Osteoblast (primary cell): ENCODE measurements around the gene USP21. TPM values are rescaled to one million over a fixed set of nuclear protein-coding genes. Genes with fewer than 3 reads are reported as not detected.

Experiments used
- DNase-seq: peaks from one replicate; pipeline ENCODE4 v3.0.0; 2011; ENCODE audit warnings: low spot score, mixed read lengths; ENCODE audit not compliant: insufficient read length; ENCODE audit errors: missing footprints
- H2AFZ ChIP-seq: 2 replicates; pipeline ENCODE4 v1.6.0; 2011; ENCODE audit warnings: mild to moderate bottlenecking, low read length
- H3K27ac ChIP-seq: 2 replicates; pipeline ENCODE4 v1.5.1; 2011; ENCODE audit warnings: mild to moderate bottlenecking, low read depth, low read length, moderate library complexity
- H3K27me3 ChIP-seq: 2 replicates; pipeline ENCODE4 v1.6.0; 2012; ENCODE audit warnings: mild to moderate bottlenecking, control low read depth, inconsistent platforms, low read length, moderate library complexity; ENCODE audit not compliant: insufficient read depth
- H3K36me3 ChIP-seq: 2 replicates; pipeline ENCODE4 v1.5.1; 2011; ENCODE audit warnings: mild to moderate bottlenecking, low read length, control low read depth, moderate library complexity; ENCODE audit not compliant: insufficient read depth
- H3K4me1 ChIP-seq: 2 replicates; pipeline ENCODE4 v1.5.1; 2011; ENCODE audit warnings: mild to moderate bottlenecking, low read length, control low read depth, moderate library complexity; ENCODE audit not compliant: insufficient read depth
- H3K4me2 ChIP-seq: 2 replicates; pipeline ENCODE4 v1.6.0; 2011; ENCODE audit warnings: mild to moderate bottlenecking, low read length; ENCODE audit not compliant: insufficient read depth
- H3K4me3 ChIP-seq: fragments of 200-600 bp; sonication (generic); 3 replicates; pipeline ENCODE4 v1.5.1; 2012; ENCODE audit warnings: mild to moderate bottlenecking, low read length, inconsistent platforms; ENCODE audit not compliant: insufficient read depth
- H3K79me2 ChIP-seq: 2 replicates; pipeline ENCODE4 v1.6.0; 2012; ENCODE audit warnings: mild to moderate bottlenecking, low read length, control low read depth, inconsistent platforms; ENCODE audit not compliant: insufficient read depth
- H3K9me3 ChIP-seq: 2 replicates; pipeline ENCODE4 v1.5.1; 2011; ENCODE audit warnings: low read depth, low read length, control low read depth
- H4K20me1 ChIP-seq: 2 replicates; pipeline ENCODE4 v1.6.0; 2012; ENCODE audit warnings: mild to moderate bottlenecking, low read length, control low read depth; ENCODE audit not compliant: insufficient read depth
- total RNA-seq: library from RNA; depleted of rRNA; stranded (reverse); fragments of >200 nt; gene quantifications from 2 replicates; pipeline ENCODE4 v1.2.3, GENCODE V29; 2012
- TF ChIP-seq, protein P1 (sequence below): IDR thresholded peaks from 2 replicates; pipeline ENCODE4 v1.5.1; 2011; ENCODE audit warnings: mild to moderate bottlenecking, low read depth, low read length, moderate library complexity; ENCODE audit errors: extremely low read depth

The USP21 gene, protein sequence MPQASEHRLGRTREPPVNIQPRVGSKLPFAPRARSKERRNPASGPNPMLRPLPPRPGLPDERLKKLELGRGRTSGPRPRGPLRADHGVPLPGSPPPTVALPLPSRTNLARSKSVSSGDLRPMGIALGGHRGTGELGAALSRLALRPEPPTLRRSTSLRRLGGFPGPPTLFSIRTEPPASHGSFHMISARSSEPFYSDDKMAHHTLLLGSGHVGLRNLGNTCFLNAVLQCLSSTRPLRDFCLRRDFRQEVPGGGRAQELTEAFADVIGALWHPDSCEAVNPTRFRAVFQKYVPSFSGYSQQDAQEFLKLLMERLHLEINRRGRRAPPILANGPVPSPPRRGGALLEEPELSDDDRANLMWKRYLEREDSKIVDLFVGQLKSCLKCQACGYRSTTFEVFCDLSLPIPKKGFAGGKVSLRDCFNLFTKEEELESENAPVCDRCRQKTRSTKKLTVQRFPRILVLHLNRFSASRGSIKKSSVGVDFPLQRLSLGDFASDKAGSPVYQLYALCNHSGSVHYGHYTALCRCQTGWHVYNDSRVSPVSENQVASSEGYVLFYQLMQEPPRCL
- 8.0 and 9.1 TPM in 2 replicates for total RNA-seq

DNA sequence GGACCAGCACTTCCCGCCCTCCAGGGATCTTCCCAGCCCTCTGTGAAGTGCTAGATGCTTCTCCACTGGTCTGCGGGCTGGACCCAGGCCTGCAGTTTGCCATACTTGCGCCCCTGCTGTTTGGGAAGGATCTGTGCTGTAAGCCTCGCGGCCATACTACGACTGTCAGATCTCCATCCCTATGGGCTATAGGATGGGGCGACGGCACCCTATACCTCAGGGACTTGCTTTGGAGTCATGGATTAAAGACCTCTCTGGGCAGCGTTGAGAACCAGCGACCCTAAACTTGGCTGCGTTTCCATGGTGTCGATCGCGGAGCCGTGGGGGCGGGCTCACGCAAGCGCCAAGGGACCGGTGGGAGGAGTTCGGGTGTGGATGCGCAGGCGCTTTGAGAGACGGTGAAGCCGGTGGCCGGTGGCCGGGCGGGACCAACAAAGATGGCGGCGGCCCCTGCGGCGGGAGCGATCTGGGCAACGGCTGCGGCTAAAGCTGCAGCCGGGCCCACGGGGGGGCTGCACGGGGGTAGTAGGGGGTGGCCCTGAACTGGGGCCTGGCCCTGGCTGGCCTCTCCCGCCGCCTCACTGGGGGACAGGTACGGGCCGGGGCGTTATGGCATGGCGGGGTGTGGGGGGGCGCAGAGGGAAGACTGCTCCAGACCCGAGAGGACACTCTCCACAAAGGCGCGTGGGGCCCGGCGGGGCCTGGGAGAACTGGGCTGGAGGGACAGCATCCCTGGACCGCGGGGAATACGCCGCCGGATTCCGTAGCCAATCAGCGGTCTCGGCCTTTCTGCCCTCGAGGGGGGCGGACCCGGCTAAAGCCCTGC is at the start of gene USP21:
Gene USP21 (plus strand): TSS at position 414 of the 826 bp plus-strand sequence. CDS start 1,141 bp downstream, outside the sequence.
- Histone ChIP-seq H3K27ac (peak within 1 kb of the TSS; percentile 93), H3K9me3 (no peaks in the 10 kb centered on the region), H3K4me1 (peaks cover 18% of the 10 kb centered on the region), H2AFZ (peak within 1 kb of the TSS; percentile 99), H3K36me3 (peaks cover 39% of the 10 kb centered on the region), H3K4me3 (peak within 1 kb of the TSS; percentile 91), H3K79me2 (peaks cover 34% of the 10 kb centered on the region), H3K27me3 (no peaks in the 10 kb centered on the region), H4K20me1 (no peaks in the 10 kb centered on the region), H3K4me2 (peak within 1 kb of the TSS; percentile 90)
- DNase-seq = peak; percentile 99
- TF ChIP-seq, protein P1, sequence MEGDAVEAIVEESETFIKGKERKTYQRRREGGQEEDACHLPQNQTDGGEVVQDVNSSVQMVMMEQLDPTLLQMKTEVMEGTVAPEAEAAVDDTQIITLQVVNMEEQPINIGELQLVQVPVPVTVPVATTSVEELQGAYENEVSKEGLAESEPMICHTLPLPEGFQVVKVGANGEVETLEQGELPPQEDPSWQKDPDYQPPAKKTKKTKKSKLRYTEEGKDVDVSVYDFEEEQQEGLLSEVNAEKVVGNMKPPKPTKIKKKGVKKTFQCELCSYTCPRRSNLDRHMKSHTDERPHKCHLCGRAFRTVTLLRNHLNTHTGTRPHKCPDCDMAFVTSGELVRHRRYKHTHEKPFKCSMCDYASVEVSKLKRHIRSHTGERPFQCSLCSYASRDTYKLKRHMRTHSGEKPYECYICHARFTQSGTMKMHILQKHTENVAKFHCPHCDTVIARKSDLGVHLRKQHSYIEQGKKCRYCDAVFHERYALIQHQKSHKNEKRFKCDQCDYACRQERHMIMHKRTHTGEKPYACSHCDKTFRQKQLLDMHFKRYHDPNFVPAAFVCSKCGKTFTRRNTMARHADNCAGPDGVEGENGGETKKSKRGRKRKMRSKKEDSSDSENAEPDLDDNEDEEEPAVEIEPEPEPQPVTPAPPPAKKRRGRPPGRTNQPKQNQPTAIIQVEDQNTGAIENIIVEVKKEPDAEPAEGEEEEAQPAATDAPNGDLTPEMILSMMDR = peak; percentile 50

DNA sequence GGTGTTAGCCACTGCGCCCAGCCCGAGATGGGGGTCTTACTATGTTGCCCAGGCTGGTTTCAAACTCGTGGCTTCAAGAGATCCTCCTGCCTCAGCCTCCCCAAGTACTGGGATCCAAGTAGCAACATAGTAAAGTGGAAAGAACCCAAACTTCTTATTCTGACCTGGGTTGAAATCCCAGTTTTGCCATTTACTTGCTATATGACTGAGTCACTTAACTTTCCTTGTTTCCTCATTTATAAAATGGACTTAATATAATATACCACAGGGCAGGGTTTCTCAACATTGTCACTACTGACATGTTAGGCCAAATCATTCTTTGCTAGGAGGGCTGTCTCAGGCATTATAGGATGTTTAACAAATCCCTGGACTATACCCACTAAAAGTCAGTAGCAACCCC is 48.2 kb upstream of the USP21 start:
- peaks cover 5% of the 10 kb centered on the region for H3K36me3 ChIP-seq
- no peaks in the 10 kb centered on the region for H3K9me3 ChIP-seq
- TF ChIP-seq, protein P1 = no peak
- peaks cover 95% of the 10 kb centered on the region for H3K79me2 ChIP-seq
- H3K4me2 ChIP-seq = no peak overlapping the region
- H3K4me3 ChIP-seq = no peak overlapping the region
- H2AFZ ChIP-seq = no peak overlapping the region
- peaks cover 26% of the 10 kb centered on the region for H3K4me1 ChIP-seq
- DNase-seq = no peak
- no peaks in the 10 kb centered on the region for H3K27me3 ChIP-seq
- no peak overlapping the region for H3K27ac ChIP-seq
- H4K20me1 ChIP-seq = peaks cover 57% of the 10 kb centered on the region

DNA sequence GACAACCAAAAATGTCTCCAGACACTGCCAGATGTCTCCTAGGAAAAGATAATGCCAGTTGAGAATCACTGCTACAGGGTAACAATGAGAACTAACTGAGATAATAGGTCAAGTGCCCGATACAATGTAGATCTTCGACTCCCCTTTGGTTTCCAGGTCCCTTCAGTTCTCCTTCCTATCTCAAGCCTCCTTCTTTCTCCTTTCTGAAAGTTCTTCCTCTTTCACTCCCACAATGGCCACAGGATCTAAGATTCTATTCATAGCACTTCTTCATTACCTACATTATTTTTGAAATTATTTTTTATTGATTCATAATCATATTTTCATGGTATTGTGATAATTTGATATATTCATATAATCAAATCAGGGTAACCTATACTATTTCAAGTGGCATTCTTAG is 47.8 kb upstream of the USP21 start:
- H3K4me2 ChIP-seq = no peak overlapping the region
- no peaks in the 10 kb centered on the region for H3K9me3 ChIP-seq
- no peaks in the 10 kb centered on the region for H3K27me3 ChIP-seq
- no peak overlapping the region for H2AFZ ChIP-seq
- TF ChIP-seq, protein P1 = no peak
- H3K79me2 ChIP-seq = peaks cover 95% of the 10 kb centered on the region
- no peak for DNase-seq
- peaks cover 56% of the 10 kb centered on the region for H4K20me1 ChIP-seq
- H3K4me3 ChIP-seq = no peak overlapping the region
- no peak overlapping the region for H3K27ac ChIP-seq
- peaks cover 5% of the 10 kb centered on the region for H3K36me3 ChIP-seq
- H3K4me1 ChIP-seq = peaks cover 28% of the 10 kb centered on the region

DNA sequence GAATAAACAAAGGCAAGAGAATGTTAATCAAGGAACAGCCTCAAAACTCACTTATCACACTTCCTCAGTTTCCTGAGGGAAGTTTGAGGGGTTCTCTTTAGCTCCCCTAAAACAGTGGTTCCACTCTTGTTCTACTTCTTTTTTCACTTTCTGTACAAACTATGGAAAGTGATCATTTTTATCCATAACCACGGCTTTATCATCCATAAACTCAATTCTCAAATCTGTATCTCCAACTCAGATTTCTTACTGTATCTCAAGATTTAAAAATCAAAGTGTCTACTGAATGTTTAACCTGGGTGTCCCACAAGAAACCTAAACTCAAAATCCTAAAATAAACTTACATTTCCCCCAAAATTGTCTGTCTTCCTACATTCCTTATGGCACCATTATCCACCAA is 45.4 kb upstream of the USP21 start:
- no peak overlapping the region for H3K4me3 ChIP-seq
- TF ChIP-seq, protein P1 = no peak
- no peaks in the 10 kb centered on the region for H3K27me3 ChIP-seq
- peaks cover 5% of the 10 kb centered on the region for H3K36me3 ChIP-seq
- H2AFZ ChIP-seq = no peak overlapping the region
- H3K9me3 ChIP-seq = no peaks in the 10 kb centered on the region
- H3K27ac ChIP-seq = peak overlapping the region; percentile 98
- peaks cover 92% of the 10 kb centered on the region for H3K79me2 ChIP-seq
- H4K20me1 ChIP-seq = peaks cover 50% of the 10 kb centered on the region
- DNase-seq = no peak
- H3K4me2 ChIP-seq = no peak overlapping the region
- peaks cover 40% of the 10 kb centered on the region for H3K4me1 ChIP-seq
